GM19463 (cell line): ENCODE measurements around the gene ADAMTS2.

ENCODE experiments used
- ATAC-seq: cut with Tn5 transposase; IDR thresholded peaks from one replicate; pipeline ENCODE4 v1.9.1; 2021; ENCODE audit warnings: mild to moderate bottlenecking, moderate library complexity; ENCODE audit not compliant: unreplicated experiment

The ADAMTS2 gene

DNA sequence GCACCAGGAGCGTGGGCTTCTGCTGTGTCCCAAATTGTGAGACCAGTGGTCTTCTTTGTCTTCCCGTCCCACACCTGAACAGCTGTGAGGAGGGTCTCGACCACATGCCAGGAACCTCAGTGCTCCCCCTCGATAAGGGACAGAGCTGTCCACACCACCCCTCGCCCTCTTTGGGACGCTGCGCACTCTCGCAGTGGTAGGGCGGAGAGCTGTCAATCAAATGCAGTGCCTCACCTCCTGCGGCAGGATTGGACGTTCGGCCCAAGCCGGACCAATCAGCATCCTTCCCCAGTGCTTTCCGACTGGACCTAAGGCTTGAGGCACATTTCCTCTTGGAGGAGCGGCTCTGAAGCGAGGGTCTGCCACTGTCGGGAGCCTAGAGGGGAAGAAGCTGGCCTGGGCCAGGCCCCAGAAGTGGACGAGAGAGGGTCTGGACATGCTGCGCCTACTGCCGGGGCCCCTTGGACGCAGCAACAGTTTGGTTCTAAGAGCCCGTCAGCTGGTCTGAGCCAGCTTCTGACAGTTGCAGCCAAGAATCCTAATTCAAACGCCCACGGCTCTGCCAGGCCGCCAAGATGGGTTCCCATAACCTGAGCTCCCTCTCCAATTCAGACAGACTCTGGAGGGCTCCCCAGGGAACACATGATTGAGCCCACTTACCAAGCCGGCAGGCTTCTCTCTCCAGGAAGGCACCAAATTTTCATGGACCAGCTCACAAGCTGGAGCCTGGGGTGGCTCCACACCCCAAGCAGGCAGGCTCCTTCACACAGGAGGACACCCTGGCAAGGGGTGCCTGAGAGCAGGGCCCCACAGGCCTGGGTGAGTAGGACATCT, 28.1 kb upstream of the ADAMTS2 start:
- no peak for ATAC-seq

DNA sequence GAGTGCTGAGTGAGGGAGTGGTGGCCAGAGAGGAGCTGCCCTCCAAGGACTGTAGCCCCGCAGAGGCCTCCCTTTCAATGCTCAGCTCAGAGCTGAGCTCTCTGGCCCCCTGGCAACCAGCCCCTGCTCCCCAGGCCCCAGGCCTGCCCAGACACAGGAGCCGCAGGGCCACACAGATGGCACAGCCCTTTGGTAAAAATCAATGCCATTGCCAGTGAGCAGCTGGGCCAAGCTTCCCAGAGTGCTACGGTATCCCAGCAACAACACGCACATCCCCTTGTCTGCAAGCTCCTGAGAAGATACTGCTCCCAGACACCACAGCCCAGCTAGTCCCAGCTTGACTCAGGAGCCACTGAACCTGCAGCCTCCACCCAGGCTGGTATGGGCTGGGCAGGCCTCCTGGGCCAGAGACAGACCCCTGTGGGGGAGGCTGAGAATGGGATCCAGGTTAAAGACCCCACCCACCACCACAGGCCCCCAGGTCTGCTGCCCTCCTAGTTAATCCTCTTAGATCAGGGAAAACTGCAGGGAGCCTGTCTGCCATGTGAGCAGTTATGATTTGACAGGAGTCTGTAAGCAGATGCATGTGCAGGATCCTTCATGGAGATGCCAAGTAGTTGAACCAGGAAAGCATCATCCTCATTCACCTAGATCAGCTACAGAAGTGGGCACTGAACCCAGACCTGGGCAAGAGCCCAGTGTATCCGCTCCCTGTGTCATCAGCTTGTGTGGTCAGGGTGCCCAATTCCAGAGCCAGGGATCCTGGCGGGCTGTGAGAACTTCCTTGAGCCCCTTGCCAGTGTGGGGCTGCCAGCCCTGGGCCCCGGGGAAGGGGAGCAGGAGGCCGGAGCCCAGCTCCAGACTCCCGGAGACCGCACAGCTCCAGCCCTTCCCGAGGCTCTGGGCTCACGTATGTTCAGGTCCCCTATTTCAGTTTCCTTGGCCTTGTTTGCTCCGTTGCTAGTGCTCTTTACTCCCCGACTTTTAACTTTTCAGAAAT, 26.7 kb upstream of the ADAMTS2 start:
- ATAC-seq = no peak

DNA sequence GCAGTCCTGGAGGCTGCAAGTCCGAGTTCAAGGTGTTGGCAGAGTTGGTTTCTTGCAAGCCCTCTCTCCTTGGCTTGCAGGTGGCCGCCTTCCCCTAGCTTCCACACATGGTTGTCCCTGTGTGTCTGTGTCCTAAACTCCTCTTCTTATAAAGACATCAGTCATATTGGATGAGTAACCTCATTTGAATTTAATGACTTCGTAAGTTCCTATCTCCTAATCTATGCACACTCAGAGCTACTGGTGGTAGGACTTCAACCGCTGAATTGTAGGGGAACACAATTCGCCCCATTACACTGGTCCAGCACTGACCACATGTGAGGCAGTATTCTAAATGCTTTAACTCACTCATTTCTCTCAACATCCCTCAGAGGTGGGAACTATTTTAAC, 25.9 kb upstream of the ADAMTS2 start:
- ATAC-seq = no peak

DNA sequence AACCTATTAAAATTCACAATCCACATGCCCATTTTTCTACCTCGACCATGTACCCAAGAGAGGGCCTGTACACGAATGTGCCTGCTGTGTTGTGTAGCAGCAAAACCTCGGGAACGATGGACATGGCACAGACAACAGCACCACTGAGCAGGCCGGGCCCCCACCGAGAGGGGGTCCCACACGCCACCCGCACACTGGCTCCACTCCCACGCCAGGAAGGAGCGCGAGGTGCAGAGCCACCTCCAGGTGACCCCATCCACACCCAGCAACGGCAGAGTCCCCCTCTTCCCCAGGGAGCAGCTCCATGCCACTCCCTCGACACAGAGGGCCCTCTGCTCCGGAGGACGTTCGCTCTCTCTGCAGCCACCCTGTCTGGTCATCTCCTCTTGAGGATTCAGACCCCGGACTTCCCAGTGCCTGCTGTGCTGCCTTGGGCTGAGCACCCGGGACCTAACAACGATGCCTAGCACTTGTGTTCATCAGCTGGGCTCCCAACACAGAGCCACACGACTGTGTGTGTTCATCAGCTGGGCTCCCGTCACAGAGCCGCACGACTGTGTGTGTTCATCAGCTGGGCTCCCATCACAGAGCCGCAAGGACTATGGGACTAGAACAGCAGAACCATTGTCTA, 25.3 kb upstream of the ADAMTS2 start:
- ATAC-seq = no peak

DNA sequence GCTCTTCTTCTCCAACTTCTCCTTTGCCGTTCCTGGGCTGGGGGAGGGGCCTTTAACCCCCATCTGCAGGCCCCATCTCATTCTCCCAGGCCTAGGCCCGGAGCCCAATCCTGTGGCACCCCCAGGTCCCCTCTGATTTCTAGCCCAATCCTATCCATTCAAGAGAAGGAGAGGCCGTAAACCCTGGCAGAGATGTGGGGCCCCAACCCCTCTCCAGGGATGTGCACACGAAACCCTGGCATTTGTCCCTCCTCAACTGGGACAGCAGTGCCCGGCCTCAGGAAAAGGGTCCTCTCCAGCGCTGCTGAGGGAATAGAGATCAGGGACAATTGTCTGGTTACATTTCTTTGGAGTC, 24.2 kb upstream of the ADAMTS2 start:
- ATAC-seq = no peak

DNA sequence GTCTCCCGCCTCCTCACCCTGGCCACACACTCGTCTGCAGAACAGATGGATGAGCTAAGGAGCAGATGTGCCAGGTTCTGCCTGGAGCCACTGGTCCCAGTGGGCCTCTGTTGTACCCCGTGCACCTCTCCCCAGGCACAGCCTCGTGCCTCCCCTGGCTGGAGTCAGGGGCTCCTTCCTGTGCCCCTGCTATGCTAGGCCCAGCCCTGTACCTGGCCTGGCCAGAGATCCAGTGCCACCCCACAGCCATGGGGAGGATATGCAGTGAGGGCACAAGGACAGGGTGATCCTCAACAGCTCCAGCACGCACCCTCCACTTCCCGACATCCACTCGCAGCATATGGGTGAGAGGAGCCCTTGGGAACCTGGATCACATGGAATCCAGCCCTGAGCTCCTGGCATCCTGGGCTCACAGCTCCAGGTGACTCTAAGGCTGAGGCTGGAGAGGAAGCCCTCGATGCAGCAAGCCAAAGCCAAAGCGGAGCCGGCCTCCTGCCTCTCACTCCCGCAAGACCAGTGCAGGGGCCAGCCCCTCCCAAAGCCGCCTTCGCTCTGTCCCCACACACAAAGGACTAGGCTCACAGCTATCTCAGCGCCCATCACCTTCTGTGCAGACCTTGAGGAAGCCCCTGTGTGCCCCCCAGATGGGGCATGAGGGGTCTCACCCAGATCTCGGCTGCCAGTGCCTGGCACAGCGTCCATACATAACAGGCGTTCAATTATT, 23.7 kb upstream of the ADAMTS2 start:
- ATAC-seq = no peak

DNA sequence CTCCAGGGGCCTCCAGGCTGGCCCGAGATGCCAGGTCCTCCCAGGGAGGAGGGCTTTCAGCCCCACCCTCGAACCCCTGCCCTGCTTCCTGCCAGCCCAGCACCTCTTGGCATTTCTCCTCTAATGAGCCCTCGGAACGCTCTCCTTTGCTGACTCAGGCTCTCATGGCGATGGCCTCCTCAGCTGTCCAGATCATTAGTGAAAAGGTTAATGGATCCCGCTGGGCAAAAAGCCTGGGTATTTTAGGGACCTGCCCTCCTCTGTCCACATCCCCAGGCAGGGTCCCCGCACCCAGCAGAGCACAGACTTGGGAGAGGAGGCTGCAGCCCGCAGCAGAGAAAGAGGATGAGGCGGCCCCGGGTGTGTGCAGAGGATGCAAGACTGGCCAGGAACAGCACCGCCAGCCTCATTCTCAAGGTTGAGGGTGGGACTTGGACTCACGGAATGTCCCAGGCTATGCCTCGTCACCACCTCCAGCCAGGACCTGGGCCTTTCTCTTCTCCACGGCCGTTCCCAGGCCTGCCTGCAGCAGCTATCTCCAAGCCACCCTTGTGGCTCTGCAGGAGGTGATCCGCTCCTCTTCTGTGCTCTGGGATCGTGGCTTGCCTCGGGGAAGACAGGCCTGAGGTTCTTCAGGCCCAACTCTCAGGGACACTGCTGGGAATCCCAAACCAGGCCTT, 23.0 kb upstream of the ADAMTS2 start:
- ATAC-seq = no peak

DNA sequence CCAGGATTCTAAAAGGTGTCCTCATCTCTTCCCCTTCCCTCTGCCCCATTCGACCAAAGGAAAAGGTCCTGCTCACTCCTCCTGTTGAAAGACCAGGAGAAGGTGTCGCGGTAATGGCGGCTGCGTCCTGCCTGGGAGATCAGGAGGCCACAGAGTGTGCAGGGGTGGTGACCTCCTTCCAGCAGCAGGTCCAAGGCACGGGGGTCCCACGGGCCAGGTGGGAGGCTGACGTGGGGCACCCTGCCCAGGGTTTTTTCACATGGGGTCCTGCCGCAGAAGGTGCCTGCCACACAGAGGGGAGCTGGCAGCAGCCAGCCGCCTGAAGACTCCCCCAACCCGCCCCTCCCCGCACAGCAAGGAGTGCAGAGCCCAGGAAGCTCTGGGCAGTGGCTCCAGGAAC, 22.2 kb upstream of the ADAMTS2 start:
- no peak for ATAC-seq

DNA sequence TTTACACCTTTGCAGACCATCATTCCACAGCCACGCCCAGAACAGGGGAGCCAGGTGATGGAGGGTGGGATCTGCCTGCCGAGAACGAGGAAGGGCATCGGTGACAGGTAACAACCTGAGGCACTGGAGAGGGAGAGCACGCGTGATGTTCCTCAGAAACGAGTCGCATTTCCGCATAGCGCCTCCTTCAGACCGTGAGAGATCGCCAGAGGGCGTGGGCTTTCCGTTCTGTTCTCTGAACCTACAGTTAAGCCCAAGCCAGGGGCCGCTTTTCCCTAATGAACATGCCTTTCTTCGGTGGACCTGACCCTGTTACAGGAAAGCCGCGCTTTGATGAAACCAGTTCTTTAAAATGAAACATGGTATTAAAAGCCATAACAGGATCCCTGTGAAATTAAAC, 17.1 kb upstream of the ADAMTS2 start:
- ATAC-seq = no peak

DNA sequence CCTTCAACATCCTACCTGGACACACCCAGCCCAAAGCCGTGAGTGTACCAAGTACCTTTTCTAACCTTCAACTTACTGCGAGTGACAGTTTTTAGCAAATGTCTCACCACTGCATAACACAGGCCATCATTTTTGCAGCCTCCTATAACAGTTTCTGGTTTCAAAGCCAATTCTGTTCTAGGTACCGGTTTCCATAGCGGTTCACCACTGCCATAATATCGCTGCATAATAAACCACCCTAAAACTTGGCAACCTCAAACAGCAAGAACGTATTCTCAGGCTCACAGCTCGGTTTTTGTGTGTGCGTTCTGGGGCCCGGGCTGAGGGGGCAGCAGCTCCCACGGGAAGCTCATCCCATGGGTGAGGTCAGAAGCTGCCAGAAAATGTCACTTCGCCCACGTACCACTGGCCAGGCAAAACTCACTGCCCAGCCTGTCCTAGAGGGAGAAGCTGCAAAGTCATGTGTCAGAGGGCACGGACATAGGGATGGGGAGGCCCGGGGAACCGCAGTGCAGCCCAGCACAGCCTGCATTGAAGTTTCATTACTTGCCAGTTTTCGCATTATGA, 15.9 kb upstream of the ADAMTS2 start:
- ATAC-seq = no peak

DNA sequence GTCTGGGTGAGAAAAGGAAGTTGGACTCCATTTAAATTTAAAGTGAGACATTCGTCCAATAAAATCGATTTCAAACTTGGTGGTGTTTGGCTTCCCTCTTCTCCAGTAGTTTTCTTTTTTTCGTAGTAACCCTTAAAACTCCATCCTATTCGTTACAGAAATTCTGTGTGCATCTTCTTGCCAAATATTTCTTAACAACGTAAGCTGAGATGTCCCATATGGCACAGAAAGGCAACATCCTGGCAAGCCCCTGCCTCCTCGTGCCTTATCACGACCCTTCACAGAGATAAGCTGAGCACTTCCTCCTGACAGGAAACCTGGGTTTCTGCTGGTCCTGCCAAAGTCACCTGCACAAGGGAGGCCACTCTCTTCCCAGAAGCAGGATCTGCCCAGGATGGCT, 11.8 kb upstream of the ADAMTS2 start:
- no peak for ATAC-seq

DNA sequence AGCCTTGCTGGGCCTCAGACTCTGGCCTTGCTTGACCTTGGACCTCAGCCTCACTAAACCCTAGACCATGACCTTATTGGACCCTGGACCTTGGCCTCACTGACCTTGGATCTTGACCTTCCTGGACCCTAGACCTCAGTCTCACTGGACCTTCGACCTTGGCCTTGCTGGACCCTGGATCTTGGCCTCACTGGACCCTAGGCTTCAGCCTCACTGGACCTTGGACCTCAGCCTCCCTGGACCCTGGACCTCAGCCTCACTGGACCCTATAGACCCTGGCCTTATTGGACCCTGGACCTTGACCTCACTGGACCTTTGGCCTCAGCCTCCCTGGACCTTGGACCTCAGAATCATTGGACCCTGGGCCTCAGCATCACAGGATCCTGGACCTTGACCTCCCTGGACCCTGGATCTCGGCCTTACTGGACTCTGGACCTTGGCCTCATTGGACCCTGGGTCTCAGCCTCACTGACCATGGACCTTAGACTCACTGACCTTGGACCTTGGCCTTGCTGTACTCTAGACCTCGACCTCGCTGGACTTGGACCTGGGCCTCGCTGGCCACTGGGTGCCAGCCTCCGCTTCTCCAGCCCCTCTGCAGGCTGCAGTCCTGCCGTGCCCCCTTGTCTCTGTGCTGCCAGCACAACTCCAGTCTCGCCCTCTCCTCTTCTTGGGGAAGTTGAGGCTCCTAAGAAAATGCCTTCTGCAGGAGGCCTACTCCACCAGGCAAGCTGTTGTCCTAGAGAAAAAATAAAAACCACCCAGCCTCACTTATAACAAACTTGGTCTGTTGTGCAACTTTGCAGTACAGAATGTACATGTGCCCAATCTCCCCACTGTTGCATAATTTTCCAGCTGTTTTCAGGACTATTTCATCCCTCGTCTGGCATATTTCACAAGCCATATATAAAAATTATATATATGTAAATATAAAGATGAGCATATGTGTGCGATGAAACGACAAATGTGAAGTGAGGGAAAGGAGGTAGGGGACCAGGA, 11.0 kb upstream of the ADAMTS2 start:
- no peak for ATAC-seq

DNA sequence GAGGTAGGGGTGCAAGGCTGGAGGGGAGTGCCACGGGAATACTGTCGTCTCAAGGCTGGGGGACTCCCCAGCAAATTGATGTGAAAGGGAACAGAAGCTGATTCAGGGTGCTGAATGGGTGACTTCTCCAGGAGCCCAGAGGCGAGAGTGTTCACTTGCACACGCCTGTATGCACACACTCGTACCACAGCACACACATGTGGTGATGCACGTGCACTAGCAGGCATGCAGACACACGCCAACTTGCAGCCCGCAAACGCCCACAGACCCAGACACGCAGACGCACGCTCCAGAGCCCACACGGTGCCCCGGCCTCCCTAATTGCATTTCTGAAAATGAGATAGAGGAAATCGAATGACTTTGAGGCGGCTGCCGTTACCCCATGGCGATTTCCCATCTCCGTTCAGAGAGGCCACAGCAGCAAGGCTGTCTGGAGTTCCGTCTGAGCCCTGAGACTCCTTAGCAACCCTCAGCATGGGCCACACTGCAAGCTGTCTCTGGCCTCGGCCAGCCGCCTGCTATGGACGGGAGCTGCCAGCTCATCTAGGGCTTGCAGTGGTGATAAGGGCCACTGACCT, 9.1 kb upstream of the ADAMTS2 start:
- ATAC-seq = no peak

DNA sequence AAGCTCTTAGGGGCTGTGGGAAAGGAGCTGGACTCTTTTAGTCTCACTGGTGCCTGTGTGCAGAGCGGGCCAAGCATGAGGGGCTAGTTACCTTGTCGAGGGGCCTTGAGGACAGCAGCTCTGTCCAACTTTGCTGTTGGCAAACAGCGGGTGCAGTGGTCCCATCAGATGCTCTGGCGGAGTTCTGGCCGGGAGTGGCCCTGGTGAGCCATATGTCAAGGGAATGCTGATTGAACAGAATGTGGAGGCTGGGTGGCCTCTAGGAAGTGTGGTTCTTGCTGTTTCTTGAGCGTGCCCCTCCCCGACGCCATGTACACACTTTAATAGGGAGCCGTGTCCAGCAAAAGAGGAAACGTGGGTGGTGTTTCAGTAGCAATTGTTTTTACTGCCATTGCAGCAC, 3.6 kb upstream of the ADAMTS2 start:
- no peak for ATAC-seq

DNA sequence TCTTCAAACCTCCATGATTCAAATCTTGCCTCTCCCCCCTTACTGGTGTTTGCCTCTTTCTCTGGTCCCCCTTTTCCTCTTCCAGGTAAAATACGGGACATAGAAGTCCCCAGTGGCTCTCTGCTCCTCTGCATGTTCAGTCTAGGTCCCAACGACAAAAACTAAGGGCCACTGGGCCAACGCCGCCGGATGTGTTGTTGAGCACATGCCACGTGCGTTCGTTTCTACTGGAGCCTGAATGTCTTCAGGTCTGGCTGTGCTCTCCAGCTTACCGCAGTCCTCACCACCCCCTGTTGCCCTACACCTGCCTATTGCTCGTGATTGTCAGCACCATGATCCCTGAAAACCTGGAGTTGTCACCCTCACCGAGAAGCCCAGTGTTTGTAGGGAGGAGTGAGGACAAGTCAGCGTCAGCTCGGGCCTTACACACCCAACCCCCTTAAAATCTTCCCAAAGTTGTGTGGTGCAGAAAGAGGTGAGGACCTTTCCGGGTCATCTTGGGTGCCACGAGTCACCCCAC, 2.8 kb upstream of the ADAMTS2 start:
- no peak for ATAC-seq

DNA sequence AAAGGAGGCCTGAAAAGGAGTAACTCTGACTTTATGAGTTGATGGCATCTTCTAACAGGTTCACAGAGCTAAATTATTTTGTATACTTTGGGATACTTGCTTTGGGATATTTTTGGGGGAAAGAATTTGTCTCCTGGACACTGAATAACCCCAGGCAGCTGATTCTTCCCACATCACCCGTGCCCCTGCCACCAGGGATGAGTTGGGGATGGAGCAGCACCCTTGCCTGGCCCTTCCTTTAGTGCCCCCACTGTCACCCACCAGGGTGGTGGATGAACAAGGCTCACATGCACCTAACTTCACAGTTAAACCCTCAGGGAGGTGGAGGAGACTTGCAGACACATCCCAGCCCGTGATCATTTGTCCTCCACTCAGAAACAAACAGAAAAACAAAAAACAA, 2.3 kb upstream of the ADAMTS2 start:
- ATAC-seq = no peak

DNA sequence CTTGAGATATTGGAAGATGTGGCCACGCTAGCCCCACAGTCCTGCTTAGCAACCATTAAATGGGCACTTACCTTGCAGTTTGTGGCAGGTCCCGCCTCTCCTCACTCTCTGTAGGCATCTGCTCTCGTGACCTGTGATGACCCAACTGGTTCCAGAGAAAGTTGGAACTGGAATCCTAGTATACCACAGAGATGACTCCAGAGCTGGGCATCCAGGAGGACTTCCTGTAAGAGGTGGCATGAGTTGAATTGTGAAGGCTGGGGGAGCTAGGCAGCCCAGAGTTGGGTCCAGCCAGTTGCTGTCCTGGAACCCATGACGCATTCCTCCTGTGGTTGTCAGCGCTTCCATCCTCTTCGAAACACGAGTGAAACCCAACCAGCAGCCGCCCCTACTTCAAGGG, 1.6 kb upstream of the ADAMTS2 start:
- no peak for ATAC-seq

DNA sequence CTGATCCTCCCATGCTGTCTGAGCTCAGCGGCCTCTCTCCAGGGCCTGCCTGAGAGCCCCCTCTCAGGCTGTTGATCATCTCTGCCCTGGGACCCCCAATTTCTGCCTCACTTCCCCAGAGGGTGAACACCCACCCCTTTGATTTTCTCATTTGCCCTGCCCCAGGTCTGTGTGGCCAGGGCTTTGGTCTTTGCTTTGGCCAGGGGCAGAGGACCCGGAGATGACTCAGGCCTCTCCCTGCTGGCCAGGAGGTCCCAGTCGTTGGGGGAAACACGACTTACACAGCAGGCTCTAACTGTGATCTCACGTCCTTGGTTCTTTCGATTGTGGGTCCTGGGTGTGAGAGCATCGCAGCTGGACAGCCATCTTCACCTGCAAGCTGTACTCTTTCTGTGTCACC, 1.1 kb upstream of the ADAMTS2 start:
- no peak for ATAC-seq

DNA sequence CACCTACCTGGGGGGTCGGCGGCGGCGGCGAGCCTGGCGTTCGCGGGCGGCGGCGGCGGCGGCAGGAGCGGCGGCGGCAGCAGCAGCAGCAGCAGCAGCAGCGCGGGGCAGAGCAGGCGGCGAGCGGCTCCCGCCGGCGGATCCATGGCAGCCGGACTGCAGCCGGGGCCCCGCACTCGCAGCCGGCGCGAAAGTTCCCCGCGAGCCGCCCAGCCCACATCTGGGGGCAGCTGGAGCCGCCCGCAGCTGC, 153 bp downstream of the ADAMTS2 start:
- no peak for ATAC-seq
